Upper lobe of left lung (tissue), 6 donors: ENCODE results near the gene CACNA1F. TPM values are rescaled to one million over a fixed set of nuclear protein-coding genes. Genes with fewer than 3 reads are reported as not detected.
A peak's percentile ranks its signal among the peaks of the same experiment; 100 is the strongest.

Experiments
- ATAC-seq, 2 donors: fragments of 200-7000 bp; cut with Tn5 transposase; one replicate each; pipeline ENCODE4 v1.9.1; 2022; ENCODE audit warnings: mild to moderate bottlenecking in 2 of 2, moderate library complexity in 2 of 2; ENCODE audit not compliant: low FRiP score in 2 of 2
- DNase-seq, 2 donors: peaks; one replicate each; pipeline ENCODE4 v3.0.0-alpha.2; 2019 to 2020
- H3K27ac ChIP-seq, 4 donors: fragments of 200-600 bp; sonication (generic); one replicate each; pipeline ENCODE4 v1.5.1; 2016 to 2019
- H3K27me3 ChIP-seq, 4 donors: fragments of 200-600 bp; sonication (generic); one replicate each; pipeline ENCODE4 v1.5.1; 2017 to 2019
- H3K36me3 ChIP-seq, 4 donors: fragments of 200-600 bp; sonication (generic); one replicate each; pipeline ENCODE4 v1.5.1; 2016 to 2019
- H3K4me1 ChIP-seq, 4 donors: fragments of 200-600 bp; sonication (generic); one replicate each; pipeline ENCODE4 v1.5.1; 2018 to 2019
- H3K4me3 ChIP-seq, 4 donors: fragments of 200-600 bp; sonication (generic); one replicate each; pipeline ENCODE4 v1.5.1; 2017 to 2019; ENCODE audit warnings: mild to moderate bottlenecking in 2 of 4, moderate library complexity in 1 of 4
- H3K9me3 ChIP-seq, 4 donors: fragments of 200-600 bp; sonication (generic); one replicate each; pipeline ENCODE4 v1.5.1; 2018 to 2019
- EP300 ChIP-seq, 4 donors: sonication (generic); formaldehyde crosslinking; IDR thresholded peaks; one replicate each; pipeline ENCODE4 v1.5.1; 2017; ENCODE audit warnings: antibody characterized with exemption in 4 of 4, control low read depth in 2 of 4
- POLR2A ChIP-seq, 4 donors: fragments of 450-650 bp; IDR thresholded peaks; one replicate each; pipeline ENCODE4 v1.5.1; 2016 to 2017; ENCODE audit warnings: antibody characterized with exemption in 4 of 4, mild to moderate bottlenecking in 2 of 4
- POLR2AphosphoS5 ChIP-seq, 2 donors: sonication (generic); formaldehyde crosslinking; IDR thresholded peaks; one replicate each; pipeline ENCODE4 v1.5.1; 2017; ENCODE audit warnings: antibody characterized with exemption in 2 of 2
- WGBS, 2 donors: methylation state at CpG; one replicate each; pipeline ENCODE4 v1.1.5; 2017 to 2018; 5-methylcytosine and 5-hydroxymethylcytosine counted together
- total RNA-seq, 6 donors: library from RNA; depleted of rRNA in 4 of 6; stranded (reverse); fragments of >200 nt in 4 of 6; gene quantifications; one replicate each; pipeline versions ENCODE4 v1.1.0 to v1.2.1, GENCODE V29; 2016 to 2021
- TF ChIP-seq, protein P1 (sequence below), 6 experiments: fragments of 450-650 bp in 4 of 6; fragments of 200-600 bp in 2 of 6; sonication (generic) in 2 of 6; IDR thresholded peaks; one replicate each; pipeline ENCODE4 v1.5.1; 2016 to 2019; ENCODE audit warnings: antibody characterized with exemption in 6 of 6
- donor health status: DM: no; HTN: no; CAD: no; lungs with moderate emphysema.
- donor health status: DM: no; HTN: yes; CAD: no; lungs with severe emphysema.

Gene CACNA1F
- total RNA-seq, 6 donors from 2014 or later, result 0.46 to 6.3 (median 1.7) TPM

DNA sequence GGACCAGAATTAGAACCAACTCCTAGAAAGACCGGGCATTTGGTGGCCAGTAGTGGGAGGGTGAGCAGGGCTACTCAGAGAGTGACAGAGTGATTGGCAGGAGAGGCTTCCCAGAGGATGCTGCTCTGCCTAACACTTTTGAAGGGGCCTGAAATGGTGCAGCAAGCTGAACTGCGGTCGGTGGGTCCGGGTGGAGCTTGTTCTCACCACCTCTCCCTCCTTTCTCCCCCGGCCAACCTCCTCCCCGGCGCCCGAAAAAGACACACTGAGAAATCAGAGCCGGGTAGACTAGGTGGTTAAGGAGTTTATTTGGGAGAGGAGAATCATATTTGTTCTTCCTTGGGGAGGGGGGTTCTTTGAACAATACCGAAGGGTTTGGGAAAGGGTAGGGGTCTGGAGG is 45.6 kb downstream of the CACNA1F start:
- WGBS, 2 donors, result 82 to 88% methylated on average over 4 to 9 of the region's 10 CpGs
- Histone ChIP-seq H3K27me3 (no peaks in the 10 kb centered on the region), H3K36me3 (peaks cover 0 to 11% (median 0%) of the 10 kb centered on the region in 4 donors), H3K4me1 (peaks cover 9 to 18% (median 14%) of the 10 kb centered on the region in 4 donors), H3K27ac (peak overlapping the region in 3 of 4 donors; percentile 79 to 85 (median 84)), H3K4me3 (no peak overlapping the region), H3K9me3 (no peaks in the 10 kb centered on the region)
- TF ChIP-seq POLR2AphosphoS5 (IDR thresholded peaks at IDR 0.05) (no peak), POLR2A (IDR thresholded peaks at IDR 0.05) (no peak), EP300 (IDR thresholded peaks at IDR 0.05) (no peak)
- TF ChIP-seq, protein P1, sequence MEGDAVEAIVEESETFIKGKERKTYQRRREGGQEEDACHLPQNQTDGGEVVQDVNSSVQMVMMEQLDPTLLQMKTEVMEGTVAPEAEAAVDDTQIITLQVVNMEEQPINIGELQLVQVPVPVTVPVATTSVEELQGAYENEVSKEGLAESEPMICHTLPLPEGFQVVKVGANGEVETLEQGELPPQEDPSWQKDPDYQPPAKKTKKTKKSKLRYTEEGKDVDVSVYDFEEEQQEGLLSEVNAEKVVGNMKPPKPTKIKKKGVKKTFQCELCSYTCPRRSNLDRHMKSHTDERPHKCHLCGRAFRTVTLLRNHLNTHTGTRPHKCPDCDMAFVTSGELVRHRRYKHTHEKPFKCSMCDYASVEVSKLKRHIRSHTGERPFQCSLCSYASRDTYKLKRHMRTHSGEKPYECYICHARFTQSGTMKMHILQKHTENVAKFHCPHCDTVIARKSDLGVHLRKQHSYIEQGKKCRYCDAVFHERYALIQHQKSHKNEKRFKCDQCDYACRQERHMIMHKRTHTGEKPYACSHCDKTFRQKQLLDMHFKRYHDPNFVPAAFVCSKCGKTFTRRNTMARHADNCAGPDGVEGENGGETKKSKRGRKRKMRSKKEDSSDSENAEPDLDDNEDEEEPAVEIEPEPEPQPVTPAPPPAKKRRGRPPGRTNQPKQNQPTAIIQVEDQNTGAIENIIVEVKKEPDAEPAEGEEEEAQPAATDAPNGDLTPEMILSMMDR (IDR thresholded peaks at IDR 0.05), result no peak
- DNase-seq (no peak), ATAC-seq (no peak)

DNA sequence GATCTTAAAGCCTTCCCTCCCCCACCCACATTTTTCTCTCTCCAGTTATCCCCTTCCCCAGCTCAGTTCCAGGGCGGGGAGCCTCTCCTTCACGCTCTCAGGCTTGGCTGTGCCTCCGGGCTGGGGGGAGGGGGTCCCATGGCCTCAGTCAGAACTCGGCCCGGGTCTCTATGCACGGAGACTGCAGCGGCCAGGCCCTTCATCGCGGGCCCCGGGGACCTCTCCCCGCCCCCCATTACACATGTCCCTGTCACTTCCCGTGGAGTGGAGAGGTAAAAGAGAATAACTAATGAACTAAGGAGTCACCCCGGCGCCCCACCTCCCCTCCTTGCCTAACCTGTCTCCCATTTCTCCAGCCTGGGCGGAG is 46.1 kb downstream of the CACNA1F start:
- TF ChIP-seq EP300 (IDR thresholded peaks at IDR 0.05), result no peak
- no peak for TF ChIP-seq POLR2AphosphoS5 (IDR thresholded peaks at IDR 0.05)
- no peak for TF ChIP-seq POLR2A (IDR thresholded peaks at IDR 0.05)
- TF ChIP-seq, protein P1 (IDR thresholded peaks at IDR 0.05), result no peak
- peak overlapping the region; percentile 74 to 85 (median 82) for H3K27ac ChIP-seq
- DNase-seq (no peak), ATAC-seq (no peak)
- WGBS, 2 donors, result 51 to 60% methylated on average over 8 to 14 of the region's 15 CpGs
- no peak overlapping the region for H3K4me3 ChIP-seq
- no peaks in the 10 kb centered on the region for H3K9me3 ChIP-seq
- no peaks in the 10 kb centered on the region for H3K27me3 ChIP-seq
- H3K4me1 ChIP-seq, result peaks cover 9 to 18% (median 14%) of the 10 kb centered on the region in 4 donors
- H3K36me3 ChIP-seq, result peaks cover 0 to 16% (median 0%) of the 10 kb centered on the region in 4 donors

DNA sequence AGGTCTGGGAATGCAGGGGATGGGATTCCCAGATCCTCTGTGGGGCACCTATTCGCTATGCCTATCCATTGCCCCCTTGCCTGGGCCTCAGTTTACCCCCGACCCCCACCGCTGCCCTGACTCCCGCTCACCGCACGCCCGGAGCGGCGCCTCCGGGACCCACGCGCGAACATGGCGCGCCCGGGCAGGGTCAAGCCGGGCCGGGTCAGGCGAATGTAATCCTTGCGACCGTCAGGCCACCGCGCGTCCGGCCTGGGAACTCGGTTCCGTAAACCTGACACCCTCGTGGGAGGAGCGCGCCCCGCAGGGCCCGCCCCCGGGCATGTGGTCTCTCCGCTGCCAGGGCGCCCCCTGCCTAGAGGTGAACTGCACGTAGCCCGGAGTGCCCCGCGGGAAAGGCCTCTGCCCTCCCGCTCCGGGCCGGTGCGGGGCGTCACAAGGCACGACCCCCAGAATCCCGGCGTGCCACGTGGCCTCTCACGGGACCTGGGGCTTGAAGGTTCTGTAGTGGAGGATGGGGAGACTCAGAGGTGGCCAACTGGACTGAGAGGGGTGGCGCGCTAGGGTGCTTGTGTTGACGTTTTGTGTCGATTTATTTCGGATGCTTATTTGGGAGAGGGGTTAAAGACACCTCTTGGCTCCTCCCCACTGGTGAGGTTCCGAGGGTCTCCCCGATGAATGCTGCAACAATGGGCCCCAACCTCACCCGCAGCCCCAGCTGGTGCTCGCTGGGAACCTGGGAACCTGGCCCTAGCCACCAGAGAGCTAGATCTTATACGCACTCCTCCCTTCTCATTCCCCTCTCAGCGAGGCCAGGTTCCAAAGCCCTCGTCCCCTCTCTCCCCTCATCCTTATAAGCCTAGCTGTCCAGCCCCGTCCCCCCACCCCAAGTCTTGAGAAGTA is 46.8 kb downstream of the CACNA1F start, which contains the start of gene PRICKLE3:
Gene PRICKLE3 (minus strand): TSS at position 249 of the 903 bp plus-strand sequence. CDS start 76 bp downstream, at position 173.
- Histone ChIP-seq H3K36me3 (peaks cover 0 to 17% (median 0%) of the 10 kb centered on the region in 4 donors), H3K9me3 (no peaks in the 10 kb centered on the region), H3K4me3 (peak within 1 kb of the TSS; percentile 39 to 63 (median 52)), H3K27me3 (no peaks in the 10 kb centered on the region), H3K27ac (peak within 1 kb of the TSS; percentile 74 to 85 (median 82)), H3K4me1 (peaks cover 9 to 18% (median 14%) of the 10 kb centered on the region in 4 donors)
- DNase-seq (peak; percentile 91 to 95), ATAC-seq (peak; percentile 42 to 72)
- WGBS, 2 donors, result 51 to 55% methylated on average over 6 to 47 of the region's 62 CpGs
- TF ChIP-seq POLR2A (IDR thresholded peaks at IDR 0.05) (peak in 2 of 4 donors; percentile 35 to 81), EP300 (IDR thresholded peaks at IDR 0.05) (no peak), POLR2AphosphoS5 (IDR thresholded peaks at IDR 0.05) (peak; percentile 37 to 88)
- TF ChIP-seq, protein P1 (IDR thresholded peaks at IDR 0.05), result peak in 5 of 6 experiments; percentile 44 to 73 (median 53)

DNA sequence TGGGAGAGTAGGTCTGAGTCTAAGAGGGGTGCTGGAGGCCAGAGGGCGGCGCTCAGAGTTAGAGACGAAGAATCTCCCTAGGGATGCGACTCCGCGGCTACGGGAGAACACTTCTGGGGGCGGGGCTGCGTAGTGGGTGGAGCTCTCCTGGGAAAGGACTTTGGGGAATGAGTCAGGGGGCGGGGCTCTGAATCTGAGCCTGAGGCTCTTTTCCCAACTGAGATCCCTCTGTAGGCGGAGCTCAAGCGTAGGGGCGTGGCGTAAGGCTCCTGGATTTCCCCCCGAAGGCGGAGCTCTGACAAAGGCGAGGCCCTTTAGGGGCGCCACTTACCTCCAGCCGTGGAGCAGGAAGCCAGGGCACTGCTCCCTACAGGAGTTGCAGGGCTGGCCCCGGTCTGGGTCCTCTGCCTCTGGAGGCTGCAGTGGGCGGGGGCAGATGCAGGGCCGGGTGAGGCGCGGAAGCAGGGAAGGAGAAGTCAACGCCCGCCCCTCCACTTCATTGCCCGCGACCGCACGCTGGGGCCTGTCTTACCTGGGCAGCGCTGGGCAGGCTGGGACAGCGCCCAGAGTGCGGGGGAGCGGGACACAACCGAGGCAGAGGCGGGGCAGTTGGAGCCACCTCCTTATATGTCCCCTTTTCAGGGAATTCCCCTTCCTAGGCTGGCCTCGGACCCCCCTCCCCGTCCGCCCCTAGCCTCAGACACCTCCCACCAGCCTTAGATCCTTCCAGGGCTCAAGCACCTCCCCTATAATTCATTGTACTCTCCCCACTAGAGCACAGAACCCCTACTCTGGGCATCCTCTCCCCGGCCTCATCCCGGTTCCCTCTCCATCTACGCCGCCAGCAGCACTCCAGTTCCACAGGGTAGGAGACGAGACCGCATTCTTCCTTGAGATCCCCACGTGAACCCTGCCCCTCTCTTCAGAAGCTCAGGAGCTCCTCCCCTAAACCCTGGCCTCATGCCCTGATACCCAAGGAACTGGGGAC is 48.6 kb downstream of the CACNA1F start:
- no peaks in the 10 kb centered on the region for H3K9me3 ChIP-seq
- DNase-seq (peak; percentile 88 to 93), ATAC-seq (peak; percentile 83 to 90)
- H3K27me3 ChIP-seq, result no peaks in the 10 kb centered on the region
- TF ChIP-seq POLR2A (IDR thresholded peaks at IDR 0.05), result peak in 2 of 4 donors; percentile 58 to 73
- peak; percentile 21 to 82 for TF ChIP-seq POLR2AphosphoS5 (IDR thresholded peaks at IDR 0.05)
- TF ChIP-seq EP300 (IDR thresholded peaks at IDR 0.05), result no peak
- TF ChIP-seq, protein P1 (IDR thresholded peaks at IDR 0.05), result no peak
- WGBS, 2 donors, result 44 to 51% methylated on average over 5 to 44 of the region's 46 CpGs
- peak overlapping the region; percentile 9 to 63 (median 52) for H3K4me3 ChIP-seq
- H3K4me1 ChIP-seq, result peaks cover 5 to 13% (median 10%) of the 10 kb centered on the region in 4 donors
- H3K27ac ChIP-seq, result peak overlapping the region; percentile 57 to 84 (median 72)
- H3K36me3 ChIP-seq, result peaks cover 0 to 30% (median under 1%) of the 10 kb centered on the region in 4 donors
